Natural killer cell (primary cell): ENCODE data around the gene HOXB5. TPM values are rescaled to one million over a fixed set of nuclear protein-coding genes. Genes with fewer than 3 reads are reported as not detected.

ENCODE experiments used
- ATAC-seq, 3 donors: fragments of 150-1000 bp in 2 of 3; fragments of 200-7000 bp in 1 of 3; cut with Tn5 transposase; 1 replicate in 1 of 3; 2 replicates in 2 of 3; pipeline ENCODE4 v1.10.0; 2021; ENCODE audit warnings: mild to moderate bottlenecking in 2 of 3, moderate library complexity in 2 of 3
- DNase-seq, 2 donors: peaks; one replicate each; pipeline versions ENCODE4 v3.0.0 to v3.0.0-alpha.2; 2013 to 2021; ENCODE audit warnings: mixed read lengths in 1 of 2
- H3K27ac ChIP-seq: one replicate; pipeline ENCODE4 v1.5.1; 2013; ENCODE audit warnings: mild to moderate bottlenecking, low read length
- H3K27me3 ChIP-seq: one replicate; pipeline ENCODE4 v1.6.1; 2013; ENCODE audit warnings: low read length; ENCODE audit not compliant: control insufficient read depth, insufficient read depth
- H3K36me3 ChIP-seq: one replicate; pipeline ENCODE4 v1.6.1; 2013; ENCODE audit warnings: low read length; ENCODE audit not compliant: control insufficient read depth, insufficient read depth
- H3K4me1 ChIP-seq: one replicate; pipeline ENCODE4 v1.6.1; 2013; ENCODE audit warnings: low read length; ENCODE audit not compliant: control insufficient read depth, insufficient read depth
- H3K4me3 ChIP-seq: one replicate; pipeline ENCODE4 v1.5.1; 2013; ENCODE audit warnings: low read length
- H3K9me3 ChIP-seq: one replicate; pipeline ENCODE4 v1.6.1; 2013; ENCODE audit warnings: low read length; ENCODE audit not compliant: control insufficient read depth, insufficient read depth
- H3K27ac Mint-ChIP-seq, 2 donors: one replicate each; pipeline ENCODE4 v1.8.0; 2022; ENCODE audit warnings: mild to moderate bottlenecking in 2 of 2, mixed read lengths in 2 of 2, moderate library complexity in 1 of 2
- H3K27me3 Mint-ChIP-seq, 2 donors: one replicate each; pipeline ENCODE4 v1.8.0; 2022; ENCODE audit warnings: low read depth in 2 of 2, mixed read lengths in 2 of 2
- H3K36me3 Mint-ChIP-seq: one replicate; pipeline ENCODE4 v1.8.0; 2022; ENCODE audit warnings: mixed read lengths
- H3K4me1 Mint-ChIP-seq, 2 donors: one replicate each; pipeline ENCODE4 v1.8.0; 2022; ENCODE audit warnings: mixed read lengths in 2 of 2
- H3K4me3 Mint-ChIP-seq: one replicate; pipeline ENCODE4 v1.8.0; 2022; ENCODE audit warnings: mild to moderate bottlenecking, moderate library complexity, mixed read lengths
- H3K9me3 Mint-ChIP-seq, 2 donors: one replicate each; pipeline ENCODE4 v1.8.0; 2022; ENCODE audit warnings: mixed read lengths in 2 of 2
- CTCF ChIP-seq: fragments of 200-600 bp; IDR thresholded peaks from one replicate; pipeline ENCODE4 v1.8.0; 2022; ENCODE audit warnings: antibody characterized with exemption
- WGBS: methylation state at CpG from one replicate; pipeline ENCODE4 v1.1.7; 2013; ENCODE audit warnings: missing lambda C conversion rate; ENCODE audit not compliant: insufficient coverage; 5-methylcytosine and 5-hydroxymethylcytosine counted together
- intact Hi-C: fragments of 100-400 bp; cut with micrococcal nuclease; formaldehyde crosslinking; loops from one replicate; pipeline ENCODE4 v1.14.2; 2022
- total RNA-seq, 4 donors: library from RNA; stranded (reverse); fragments of 120-200 nt in 1 of 4; gene quantifications; one replicate each; pipeline versions ENCODE4 v1.2.3 to v1.2.4, GENCODE V29; 2013 to 2022

HOXB5 gene
- total RNA-seq, 3 donors from 2014 or later (not counting 1 experiment from before 2014, with no cell fraction given) = not detected

DNA sequence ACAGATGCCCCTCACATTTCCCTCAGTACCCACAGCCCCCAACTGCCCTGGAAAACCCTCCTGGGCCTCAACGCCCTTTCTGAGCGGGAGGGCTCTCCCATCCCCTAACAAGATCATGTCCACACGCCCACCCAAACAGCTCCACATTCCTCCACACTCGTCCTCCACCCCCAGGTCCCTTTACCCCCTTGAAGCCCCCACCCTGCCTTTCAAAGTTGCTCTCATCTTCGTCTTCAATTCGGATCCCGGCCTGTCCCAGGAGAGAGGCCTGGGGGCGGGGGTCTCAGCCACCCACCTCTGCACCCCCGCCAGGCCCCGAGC, 29.8 kb downstream of the HOXB5 start:
- Histone ChIP-seq H3K9me3 (no peaks in the 10 kb centered on the region), H3K4me3 (no peak overlapping the region), H3K36me3 (no peaks in the 10 kb centered on the region), H3K27me3 (no peaks in the 10 kb centered on the region), H3K4me1 (peaks cover 16% of the 10 kb centered on the region), H3K27ac (no peak overlapping the region)
- ATAC-seq (no peak), DNase-seq (no peak)
- WGBS = 87% methylated on average over 10 of the region's 10 CpGs
- TF ChIP-seq CTCF = no peak
- H3K27me3 Mint-ChIP-seq = peaks cover 0 to 3% of the 10 kb centered on the region in 2 donors
- H3K36me3 Mint-ChIP-seq = no peaks in the 10 kb centered on the region
- intact Hi-C loops = no loop called here
- H3K4me3 Mint-ChIP-seq = peak overlapping the region; percentile 57
- no peak overlapping the region for H3K27ac Mint-ChIP-seq
- peaks cover 15 to 17% of the 10 kb centered on the region in 2 donors for H3K4me1 Mint-ChIP-seq
- no peaks in the 10 kb centered on the region for H3K9me3 Mint-ChIP-seq

- no peaks in the 10 kb centered on the region for H3K36me3 Mint-ChIP-seq
- H3K27me3 ChIP-seq = no peaks in the 10 kb centered on the region
Observed at GRCh38 chr17:48563385-48563838, 30.2 kb downstream of the HOXB5 start.

DNA sequence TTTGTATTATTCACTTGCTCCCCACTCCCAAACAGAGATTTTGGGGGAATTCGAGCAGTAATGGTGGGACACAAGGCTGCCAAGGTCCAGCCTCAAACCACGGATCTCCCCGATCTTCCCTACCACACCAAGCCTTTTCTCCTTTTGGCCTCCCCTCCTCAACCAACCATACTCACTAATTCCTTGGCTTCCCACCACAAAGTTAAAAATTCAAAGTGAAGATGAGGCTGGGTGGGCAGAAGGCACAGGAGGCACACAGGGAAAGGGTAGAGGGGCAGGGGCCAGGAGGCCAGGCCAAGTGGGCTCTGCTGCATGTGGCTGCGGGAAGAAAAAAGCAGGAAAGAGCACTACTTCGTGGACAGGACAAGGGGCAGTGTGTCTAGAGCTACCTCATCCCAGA, 30.6 kb downstream of the HOXB5 start:
- Mint-ChIP-seq H3K9me3 (no peaks in the 10 kb centered on the region), H3K27me3 (peaks cover 0 to 7% of the 10 kb centered on the region in 2 donors), H3K4me3 (no peak overlapping the region), H3K4me1 (peaks cover 15 to 17% of the 10 kb centered on the region in 2 donors), H3K36me3 (no peaks in the 10 kb centered on the region), H3K27ac (no peak overlapping the region)
- H3K4me3 ChIP-seq = no peak overlapping the region
- DNase-seq (no peak), ATAC-seq (no peak)
- no peaks in the 10 kb centered on the region for H3K9me3 ChIP-seq
- peaks cover 16% of the 10 kb centered on the region for H3K4me1 ChIP-seq
- H3K27ac ChIP-seq = no peak overlapping the region
- no peaks in the 10 kb centered on the region for H3K27me3 ChIP-seq
- TF ChIP-seq CTCF = no peak
- intact Hi-C loops = no loop called here
- H3K36me3 ChIP-seq = no peaks in the 10 kb centered on the region
- WGBS = 87% methylated on average over 5 of the region's 5 CpGs

More at GRCh38 chr17:48563385-48563838, 30.2 kb downstream of the HOXB5 start:
- Mint-ChIP-seq H3K4me3 (peak overlapping the region; percentile 57), H3K27ac (no peak overlapping the region), H3K9me3 (no peaks in the 10 kb centered on the region), H3K27me3 (peaks cover 0 to 6% of the 10 kb centered on the region in 2 donors), H3K4me1 (peaks cover 15 to 17% of the 10 kb centered on the region in 2 donors)
- no peak for DNase-seq
- H3K27ac ChIP-seq = no peak overlapping the region
- no peak overlapping the region for H3K4me3 ChIP-seq
- intact Hi-C loops = no loop called here
- no peak for TF ChIP-seq CTCF
- no peaks in the 10 kb centered on the region for H3K9me3 ChIP-seq
- ATAC-seq = no peak
- no peaks in the 10 kb centered on the region for H3K36me3 ChIP-seq
- 98% methylated on average over 5 of the region's 6 CpGs for WGBS
- peaks cover 16% of the 10 kb centered on the region for H3K4me1 ChIP-seq
